ENCODE measurements around the gene TEX36. TPM values are rescaled to one million over a fixed set of nuclear protein-coding genes. Genes with fewer than 3 reads are reported as not detected.

TEX36 gene
- polyA plus RNA-seq, 1 donor from 2014 or later: not detected

GRCh38 chr10:125679436-125679835 lies 3.5 kb downstream of the TEX36 start:
- no peaks in the 10 kb centered on the region for H3K36me3 ChIP-seq (ENCODE audit: insufficient read depth, low read length)
- H3K9me2 ChIP-seq (ENCODE audit: insufficient read depth, low read length): no peaks in the 10 kb centered on the region
- no peak overlapping the region for H3K4me2 ChIP-seq (ENCODE audit: low read length)
- no peak overlapping the region for H2AFZ ChIP-seq (ENCODE audit: low read depth, low read length)
- no peaks in the 10 kb centered on the region for H3F3A ChIP-seq (ENCODE audit: insufficient read depth, low read length, poor library complexity, severe bottlenecking)
- no peak overlapping the region for H3K4me3 ChIP-seq (ENCODE audit: low read length)
- no peaks in the 10 kb centered on the region for H3K9me3 ChIP-seq (ENCODE audit: low read length)
- TF ChIP-seq MXI1 (conservative IDR thresholded peaks at IDR 0.05; ENCODE audit: poor library complexity, severe bottlenecking) (no peak), POLR2AphosphoS5 (IDR thresholded peaks at IDR 0.05) (no peak), SMC3 (conservative IDR thresholded peaks at IDR 0.05; ENCODE audit: poor library complexity) (no peak), CTCF (IDR thresholded peaks at IDR 0.05; ENCODE audit: poor library complexity, severe bottlenecking) (no peak), EP300 (conservative IDR thresholded peaks at IDR 0.05; ENCODE audit: poor library complexity, severe bottlenecking) (no peak)
- no peaks in the 10 kb centered on the region for H4K20me1 ChIP-seq (ENCODE audit: insufficient read depth)
- H3K27me3 ChIP-seq (ENCODE audit: insufficient read depth, low read depth, low read length): no peaks in the 10 kb centered on the region
- no peak overlapping the region for H3K27ac ChIP-seq (ENCODE audit: low read length)
- H3K79me2 ChIP-seq (replicated peaks; ENCODE audit: insufficient read depth, low read length): no peaks in the 10 kb centered on the region
- H3K9ac ChIP-seq (ENCODE audit: low read length): no peak overlapping the region

GRCh38 chr10:125672884-125673283 lies 10.1 kb downstream of the TEX36 start:
- Histone ChIP-seq H3K27me3 (ENCODE audit: insufficient read depth, low read depth, low read length) (no peaks in the 10 kb centered on the region), H3F3A (ENCODE audit: insufficient read depth, low read length, poor library complexity, severe bottlenecking) (no peaks in the 10 kb centered on the region), H2AFZ (ENCODE audit: low read depth, low read length) (no peak overlapping the region), H3K27ac (ENCODE audit: low read length) (no peak overlapping the region), H3K36me3 (ENCODE audit: insufficient read depth, low read length) (no peaks in the 10 kb centered on the region), H3K9ac (ENCODE audit: low read length) (no peak overlapping the region), H3K9me2 (ENCODE audit: insufficient read depth, low read length) (no peaks in the 10 kb centered on the region), H3K9me3 (ENCODE audit: low read length) (no peaks in the 10 kb centered on the region), H3K4me3 (ENCODE audit: low read length) (no peak overlapping the region), H4K20me1 (ENCODE audit: insufficient read depth) (no peaks in the 10 kb centered on the region), H3K4me2 (ENCODE audit: low read length) (no peak overlapping the region), H3K79me2 (replicated peaks; ENCODE audit: insufficient read depth, low read length) (no peaks in the 10 kb centered on the region)
- TF ChIP-seq REST (IDR thresholded peaks at IDR 0.05; ENCODE audit: borderline replicate concordance) (no peak), MXI1 (conservative IDR thresholded peaks at IDR 0.05; ENCODE audit: poor library complexity, severe bottlenecking) (no peak), EP300 (conservative IDR thresholded peaks at IDR 0.05; ENCODE audit: poor library complexity, severe bottlenecking) (no peak), RAD21 (conservative IDR thresholded peaks at IDR 0.05) (no peak), EZH2 (IDR thresholded peaks at IDR 0.05; ENCODE audit: borderline replicate concordance, insufficient read depth, low read length, poor library complexity, severe bottlenecking) (no peak), SMC3 (conservative IDR thresholded peaks at IDR 0.05; ENCODE audit: poor library complexity) (no peak), POLR2AphosphoS5 (IDR thresholded peaks at IDR 0.05) (no peak), CTCF (IDR thresholded peaks at IDR 0.05; ENCODE audit: poor library complexity, severe bottlenecking) (no peak), TAF1 (IDR thresholded peaks at IDR 0.05; ENCODE audit: low read depth) (no peak)
